ENCODE measurements around the gene TTC16. TPM values are rescaled to one million over a fixed set of nuclear protein-coding genes. Genes with fewer than 3 reads are reported as not detected.

TTC16 gene
- total RNA-seq, 1 experiment from 2014 or later = not detected

DNA sequence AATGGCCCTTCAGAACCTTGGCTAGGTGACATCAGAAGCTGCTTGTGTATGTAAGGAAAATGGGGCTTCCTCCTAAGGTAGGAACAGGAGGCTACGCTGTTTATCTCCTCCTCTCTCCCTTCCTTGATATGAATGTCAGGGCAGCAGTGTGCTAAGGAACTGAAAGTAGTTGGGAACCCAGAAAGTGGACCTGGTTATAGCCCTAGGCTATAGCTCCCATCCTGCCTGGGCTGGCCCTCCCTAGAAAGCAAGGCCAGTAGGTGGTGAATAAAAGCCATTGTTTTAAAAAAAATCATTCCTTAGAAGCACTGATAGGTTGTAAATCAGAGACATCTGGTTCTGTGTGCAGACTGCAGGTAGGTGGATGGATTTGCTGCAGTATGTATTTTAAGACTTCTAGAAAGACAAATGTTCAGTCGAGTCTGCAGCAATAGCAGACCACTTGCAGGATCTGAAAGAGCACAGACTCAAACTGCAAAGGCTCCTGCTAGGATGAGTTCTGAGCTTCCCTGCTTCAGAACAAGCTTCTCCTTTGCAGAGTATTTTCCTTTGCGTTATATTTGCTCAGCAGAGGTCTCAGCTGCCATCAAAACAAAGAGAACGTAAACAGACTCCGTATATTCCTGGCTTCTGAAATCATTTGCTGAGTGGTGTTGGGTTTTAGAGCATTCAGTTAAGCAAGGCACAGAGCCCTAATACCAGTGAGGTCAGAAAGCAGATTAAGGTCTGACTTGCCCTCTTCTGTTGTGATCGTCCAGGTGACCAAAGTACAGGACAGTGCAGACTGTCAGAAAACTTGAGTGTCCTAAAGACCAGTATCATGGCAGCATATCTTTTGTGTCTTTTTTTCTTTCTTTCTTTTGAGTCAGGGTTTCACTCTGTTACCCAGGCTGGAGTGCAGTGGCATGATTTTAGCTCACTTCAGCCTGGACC, 29.2 kb upstream of the TTC16 start:
- H3K9ac ChIP-seq (ENCODE audit: extremely low read depth, insufficient read length, low read length) = no peak overlapping the region
- H3K27ac Mint-ChIP-seq = peak overlapping the region in 1 of 3 experiments; percentile 80; a peak in 1 of 7 replicates

More for the DNA sequence above, 29.2 kb upstream of the TTC16 start:
- H3K9me3 ChIP-seq (ENCODE audit: control insufficient read depth, low read depth, low read length) = no peaks in the 10 kb centered on the region
- no peaks in the 10 kb centered on the region for H3K79me1 ChIP-seq (ENCODE audit: insufficient read depth, low read depth, low read length, poor library complexity, severe bottlenecking)
- H4K91ac ChIP-seq (ENCODE audit: insufficient read length, low read depth, low read length) = no peak overlapping the region
- H3K23me2 ChIP-seq (ENCODE audit: insufficient read length, low read depth, low read length, poor library complexity, severe bottlenecking) = no peaks in the 10 kb centered on the region
- no peak overlapping the region for H2BK5ac ChIP-seq (ENCODE audit: insufficient read length, low read length)
- no peak overlapping the region for H2BK12ac ChIP-seq (ENCODE audit: insufficient read length, low read depth, low read length)
- H3K27me3 ChIP-seq (ENCODE audit: insufficient read depth, low read length) = no peaks in the 10 kb centered on the region
- Mint-ChIP-seq H3K27me3 (ENCODE audit: low read depth) (no peaks in the 10 kb centered on the region), H3K4me3 (no peak overlapping the region), H3K36me3 (ENCODE audit: insufficient read depth in 1 of 3, low read depth in 3 of 3) (peaks cover 30 to 48% (median 32%) of the 10 kb centered on the region in 3 experiments; a peak in 6 of 7 replicates), H3K4me1 (no peaks in the 10 kb centered on the region), H3K9me3 (no peaks in the 10 kb centered on the region; a peak in 1 of 5 replicates)
- H3K23ac ChIP-seq (ENCODE audit: insufficient read length, low read depth, low read length) = no peak overlapping the region
- TF ChIP-seq, protein P1, sequence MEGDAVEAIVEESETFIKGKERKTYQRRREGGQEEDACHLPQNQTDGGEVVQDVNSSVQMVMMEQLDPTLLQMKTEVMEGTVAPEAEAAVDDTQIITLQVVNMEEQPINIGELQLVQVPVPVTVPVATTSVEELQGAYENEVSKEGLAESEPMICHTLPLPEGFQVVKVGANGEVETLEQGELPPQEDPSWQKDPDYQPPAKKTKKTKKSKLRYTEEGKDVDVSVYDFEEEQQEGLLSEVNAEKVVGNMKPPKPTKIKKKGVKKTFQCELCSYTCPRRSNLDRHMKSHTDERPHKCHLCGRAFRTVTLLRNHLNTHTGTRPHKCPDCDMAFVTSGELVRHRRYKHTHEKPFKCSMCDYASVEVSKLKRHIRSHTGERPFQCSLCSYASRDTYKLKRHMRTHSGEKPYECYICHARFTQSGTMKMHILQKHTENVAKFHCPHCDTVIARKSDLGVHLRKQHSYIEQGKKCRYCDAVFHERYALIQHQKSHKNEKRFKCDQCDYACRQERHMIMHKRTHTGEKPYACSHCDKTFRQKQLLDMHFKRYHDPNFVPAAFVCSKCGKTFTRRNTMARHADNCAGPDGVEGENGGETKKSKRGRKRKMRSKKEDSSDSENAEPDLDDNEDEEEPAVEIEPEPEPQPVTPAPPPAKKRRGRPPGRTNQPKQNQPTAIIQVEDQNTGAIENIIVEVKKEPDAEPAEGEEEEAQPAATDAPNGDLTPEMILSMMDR (conservative IDR thresholded peaks at IDR 0.05) = no peak
- H3K56ac ChIP-seq (ENCODE audit: insufficient read length, low read depth, low read length) = no peak overlapping the region
- no peak overlapping the region for H3K4ac ChIP-seq (ENCODE audit: low read depth, low read length)
- H4K8ac ChIP-seq (replicated peaks; ENCODE audit: insufficient read length, low read depth, low read length) = no peak overlapping the region
- no peak overlapping the region for H3K18ac ChIP-seq (ENCODE audit: insufficient read length, low read depth, low read length)
- DNase-seq = no peak
- no peaks in the 10 kb centered on the region for H3K4me1 ChIP-seq (ENCODE audit: insufficient read depth, low read length)
- no peak overlapping the region for H2BK20ac ChIP-seq (ENCODE audit: low read depth, low read length, poor library complexity, severe bottlenecking)
- WGBS (ENCODE audit: extremely low coverage, insufficient read length, low lambda C conversion rate) = no CpG with 5 or more reads among the region's 6 CpGs
- no peak overlapping the region for H2AFZ ChIP-seq (ENCODE audit: low read length)
- no peak overlapping the region for H2BK15ac ChIP-seq (ENCODE audit: low read depth, low read length)
- no peak overlapping the region for H3K14ac ChIP-seq (ENCODE audit: insufficient read depth, low read length)
- H4K5ac ChIP-seq (ENCODE audit: insufficient read length, low read depth, low read length) = no peak overlapping the region
- H2BK120ac ChIP-seq (ENCODE audit: low read depth, low read length, poor library complexity, severe bottlenecking) = no peak overlapping the region
- H2AK5ac ChIP-seq (ENCODE audit: insufficient read length, low read length) = no peak overlapping the region
- H4K20me1 ChIP-seq (ENCODE audit: control insufficient read depth, insufficient read depth, insufficient read length) = no peaks in the 10 kb centered on the region
- H3K79me2 ChIP-seq (ENCODE audit: insufficient read depth, low read length) = no peaks in the 10 kb centered on the region
- no peak overlapping the region for H3T11ph ChIP-seq (ENCODE audit: low read length)
- no peak overlapping the region for H3K27ac ChIP-seq (ENCODE audit: insufficient read length, low read depth, low read length)
- H3K4me2 ChIP-seq (ENCODE audit: insufficient read depth, insufficient read length, low read length) = no peak overlapping the region
